ENCODE results near the gene AP2S1.

DNA sequence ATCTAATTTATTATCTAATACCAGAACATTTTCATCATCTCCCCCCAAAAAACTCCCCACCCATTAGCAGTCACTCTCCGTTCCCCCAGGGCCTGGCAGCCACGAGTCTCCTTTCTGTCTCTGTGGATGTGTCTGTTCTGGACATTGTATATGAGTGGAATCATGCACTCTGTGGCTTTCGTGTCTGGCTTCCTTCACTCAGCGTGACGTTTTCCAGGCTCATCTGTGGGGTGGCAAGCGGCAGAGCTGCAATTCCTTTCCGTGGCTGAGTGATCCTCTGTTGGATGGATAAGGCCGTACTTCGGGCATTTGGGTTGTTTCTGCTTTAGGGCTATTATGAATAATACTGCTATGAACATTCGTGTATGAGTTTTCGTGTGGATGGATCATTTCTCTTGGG is 3.1 kb downstream of the AP2S1 start:
- TF ChIP-seq, protein P1, sequence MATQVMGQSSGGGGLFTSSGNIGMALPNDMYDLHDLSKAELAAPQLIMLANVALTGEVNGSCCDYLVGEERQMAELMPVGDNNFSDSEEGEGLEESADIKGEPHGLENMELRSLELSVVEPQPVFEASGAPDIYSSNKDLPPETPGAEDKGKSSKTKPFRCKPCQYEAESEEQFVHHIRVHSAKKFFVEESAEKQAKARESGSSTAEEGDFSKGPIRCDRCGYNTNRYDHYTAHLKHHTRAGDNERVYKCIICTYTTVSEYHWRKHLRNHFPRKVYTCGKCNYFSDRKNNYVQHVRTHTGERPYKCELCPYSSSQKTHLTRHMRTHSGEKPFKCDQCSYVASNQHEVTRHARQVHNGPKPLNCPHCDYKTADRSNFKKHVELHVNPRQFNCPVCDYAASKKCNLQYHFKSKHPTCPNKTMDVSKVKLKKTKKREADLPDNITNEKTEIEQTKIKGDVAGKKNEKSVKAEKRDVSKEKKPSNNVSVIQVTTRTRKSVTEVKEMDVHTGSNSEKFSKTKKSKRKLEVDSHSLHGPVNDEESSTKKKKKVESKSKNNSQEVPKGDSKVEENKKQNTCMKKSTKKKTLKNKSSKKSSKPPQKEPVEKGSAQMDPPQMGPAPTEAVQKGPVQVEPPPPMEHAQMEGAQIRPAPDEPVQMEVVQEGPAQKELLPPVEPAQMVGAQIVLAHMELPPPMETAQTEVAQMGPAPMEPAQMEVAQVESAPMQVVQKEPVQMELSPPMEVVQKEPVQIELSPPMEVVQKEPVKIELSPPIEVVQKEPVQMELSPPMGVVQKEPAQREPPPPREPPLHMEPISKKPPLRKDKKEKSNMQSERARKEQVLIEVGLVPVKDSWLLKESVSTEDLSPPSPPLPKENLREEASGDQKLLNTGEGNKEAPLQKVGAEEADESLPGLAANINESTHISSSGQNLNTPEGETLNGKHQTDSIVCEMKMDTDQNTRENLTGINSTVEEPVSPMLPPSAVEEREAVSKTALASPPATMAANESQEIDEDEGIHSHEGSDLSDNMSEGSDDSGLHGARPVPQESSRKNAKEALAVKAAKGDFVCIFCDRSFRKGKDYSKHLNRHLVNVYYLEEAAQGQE (IDR thresholded peaks at IDR 0.05; ENCODE audit: insufficient read depth in 1 of 2, low read depth in 2 of 2, low read length in 2 of 2): no peak
- TF ChIP-seq POLR2AphosphoS5 (IDR thresholded peaks at IDR 0.05; ENCODE audit: low read depth, low read length): no peak
- TF ChIP-seq TAF1 (IDR thresholded peaks at IDR 0.05; ENCODE audit: borderline replicate concordance, insufficient read depth, low read length): no peak

Data from PFSK-1 (cell line).